ENCODE measurements around the gene FANCI.

FANCI gene

DNA sequence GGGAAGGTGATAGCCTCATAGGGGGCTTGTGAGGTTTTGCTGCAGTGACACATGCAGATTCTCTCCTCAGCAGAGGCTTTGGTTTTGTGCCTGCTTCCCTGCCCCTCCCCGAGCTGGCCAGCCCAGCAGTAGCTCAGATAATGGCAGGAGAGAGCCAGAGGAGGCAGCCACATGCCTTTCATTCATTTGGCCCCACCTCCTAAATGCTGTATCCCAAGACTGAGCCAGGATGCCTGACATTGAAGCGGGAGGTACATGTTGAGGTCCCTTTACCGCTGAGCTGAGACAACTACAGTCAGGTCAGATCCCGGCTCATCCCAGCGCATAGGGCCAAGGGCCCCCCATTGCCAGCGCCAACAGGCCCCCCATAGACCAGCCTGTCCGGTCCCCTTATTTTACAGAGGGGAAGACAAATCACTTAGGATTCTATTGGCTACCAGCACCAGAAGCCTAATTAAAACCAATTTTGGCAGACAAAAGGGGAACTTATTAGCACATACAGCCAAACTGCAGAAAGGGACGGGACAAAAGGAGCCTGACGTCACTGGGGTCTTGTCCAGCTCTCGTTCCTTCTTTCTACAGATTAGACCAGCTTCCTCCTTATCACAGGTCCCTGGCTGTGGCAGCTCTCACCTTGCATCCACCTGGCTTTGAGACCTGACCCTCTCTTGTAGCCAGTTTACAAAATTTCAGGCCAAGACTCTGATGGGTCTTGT is 102.9 kb downstream of the FANCI start:
- ATAC-seq (ENCODE audit: low read depth) (0 out of 3 replicates have a peak, but pooled peaks have one; percentile 33), DNase-seq (ENCODE audit: low spot score) (no peak)
- H3K27me3 ChIP-seq (ENCODE audit: insufficient read depth, poor library complexity, severe bottlenecking), result no peaks in the 10 kb centered on the region
- no peaks in the 10 kb centered on the region for H3K4me1 ChIP-seq (ENCODE audit: insufficient read depth, poor library complexity, severe bottlenecking)
- TF ChIP-seq, protein P1, sequence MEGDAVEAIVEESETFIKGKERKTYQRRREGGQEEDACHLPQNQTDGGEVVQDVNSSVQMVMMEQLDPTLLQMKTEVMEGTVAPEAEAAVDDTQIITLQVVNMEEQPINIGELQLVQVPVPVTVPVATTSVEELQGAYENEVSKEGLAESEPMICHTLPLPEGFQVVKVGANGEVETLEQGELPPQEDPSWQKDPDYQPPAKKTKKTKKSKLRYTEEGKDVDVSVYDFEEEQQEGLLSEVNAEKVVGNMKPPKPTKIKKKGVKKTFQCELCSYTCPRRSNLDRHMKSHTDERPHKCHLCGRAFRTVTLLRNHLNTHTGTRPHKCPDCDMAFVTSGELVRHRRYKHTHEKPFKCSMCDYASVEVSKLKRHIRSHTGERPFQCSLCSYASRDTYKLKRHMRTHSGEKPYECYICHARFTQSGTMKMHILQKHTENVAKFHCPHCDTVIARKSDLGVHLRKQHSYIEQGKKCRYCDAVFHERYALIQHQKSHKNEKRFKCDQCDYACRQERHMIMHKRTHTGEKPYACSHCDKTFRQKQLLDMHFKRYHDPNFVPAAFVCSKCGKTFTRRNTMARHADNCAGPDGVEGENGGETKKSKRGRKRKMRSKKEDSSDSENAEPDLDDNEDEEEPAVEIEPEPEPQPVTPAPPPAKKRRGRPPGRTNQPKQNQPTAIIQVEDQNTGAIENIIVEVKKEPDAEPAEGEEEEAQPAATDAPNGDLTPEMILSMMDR (IDR thresholded peaks at IDR 0.05; ENCODE audit: poor library complexity, severe bottlenecking), result no peak
- H3K27ac ChIP-seq (ENCODE audit: poor library complexity, severe bottlenecking), result no peak overlapping the region
- no peak overlapping the region for H3K4me3 ChIP-seq (ENCODE audit: severe bottlenecking)
- H3K9me3 ChIP-seq (ENCODE audit: severe bottlenecking), result no peaks in the 10 kb centered on the region
- H3K36me3 ChIP-seq (ENCODE audit: low read depth), result no peaks in the 10 kb centered on the region

DNA sequence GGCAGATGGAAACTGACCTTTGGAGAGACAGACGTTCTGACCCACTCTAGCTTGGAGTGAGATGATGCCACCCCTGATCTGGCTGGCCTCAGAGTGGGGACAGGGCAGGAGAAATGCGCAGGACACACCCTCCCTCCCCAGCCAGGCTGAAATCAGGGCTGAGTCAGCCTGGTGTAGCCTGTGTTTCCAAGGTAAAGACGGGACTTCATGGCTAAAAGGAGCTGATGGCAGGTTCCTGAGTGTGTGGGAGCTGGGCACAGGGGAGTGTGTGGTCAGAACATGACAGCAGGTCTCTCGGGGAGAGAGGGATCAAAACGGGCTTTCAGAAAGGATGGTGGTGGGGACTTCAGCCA is 105.4 kb downstream of the FANCI start:
- DNase-seq (ENCODE audit: low spot score) (no peak), ATAC-seq (ENCODE audit: low read depth) (peak; percentile 11; the same call in 1 of the 3 replicates)
- no peaks in the 10 kb centered on the region for H3K27me3 ChIP-seq (ENCODE audit: insufficient read depth, poor library complexity, severe bottlenecking)

DNA sequence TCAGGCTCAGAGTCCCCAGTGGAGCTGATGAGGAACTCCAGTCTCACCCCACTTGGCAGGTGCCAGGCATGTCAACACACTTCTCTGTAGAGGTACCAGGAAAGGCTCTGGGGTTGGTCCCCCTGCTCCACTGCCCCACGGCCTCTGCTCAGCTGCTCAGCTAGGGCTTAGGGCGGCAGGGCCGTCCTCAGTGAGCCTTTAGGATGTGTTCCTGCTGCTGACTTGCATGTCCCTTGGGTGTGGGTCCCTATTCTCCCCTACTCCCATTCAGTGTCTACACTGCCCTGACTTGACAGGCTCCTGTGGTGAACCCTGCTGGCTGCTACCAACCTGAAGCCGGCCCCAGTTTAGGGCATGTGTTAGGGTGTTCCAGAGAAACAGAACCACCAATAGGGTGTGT is 108.7 kb downstream of the FANCI start:
- TF ChIP-seq, protein P1 (IDR thresholded peaks at IDR 0.05; ENCODE audit: poor library complexity, severe bottlenecking), result no peak
- H3K9me3 ChIP-seq (ENCODE audit: severe bottlenecking), result no peaks in the 10 kb centered on the region
- DNase-seq (ENCODE audit: low spot score), result no peak
- no peak overlapping the region for H3K4me3 ChIP-seq (ENCODE audit: severe bottlenecking)
- no peak overlapping the region for H3K27ac ChIP-seq (ENCODE audit: poor library complexity, severe bottlenecking)
- H3K36me3 ChIP-seq (ENCODE audit: low read depth), result no peaks in the 10 kb centered on the region
- no peaks in the 10 kb centered on the region for H3K4me1 ChIP-seq (ENCODE audit: insufficient read depth, poor library complexity, severe bottlenecking)
- peaks cover 24% of the 10 kb centered on the region for H3K27me3 ChIP-seq (ENCODE audit: insufficient read depth, poor library complexity, severe bottlenecking)
- no peak; the same call in 2 of the 3 replicates for ATAC-seq (ENCODE audit: low read depth)

More for the DNA sequence above, 105.4 kb downstream of the FANCI start:
- TF ChIP-seq, protein P1 (IDR thresholded peaks at IDR 0.05; ENCODE audit: poor library complexity, severe bottlenecking), result no peak
- Histone ChIP-seq H3K36me3 (ENCODE audit: low read depth) (no peaks in the 10 kb centered on the region), H3K27ac (ENCODE audit: poor library complexity, severe bottlenecking) (no peak overlapping the region), H3K4me1 (ENCODE audit: insufficient read depth, poor library complexity, severe bottlenecking) (no peaks in the 10 kb centered on the region), H3K4me3 (ENCODE audit: severe bottlenecking) (no peak overlapping the region), H3K9me3 (ENCODE audit: severe bottlenecking) (no peaks in the 10 kb centered on the region)

DNA sequence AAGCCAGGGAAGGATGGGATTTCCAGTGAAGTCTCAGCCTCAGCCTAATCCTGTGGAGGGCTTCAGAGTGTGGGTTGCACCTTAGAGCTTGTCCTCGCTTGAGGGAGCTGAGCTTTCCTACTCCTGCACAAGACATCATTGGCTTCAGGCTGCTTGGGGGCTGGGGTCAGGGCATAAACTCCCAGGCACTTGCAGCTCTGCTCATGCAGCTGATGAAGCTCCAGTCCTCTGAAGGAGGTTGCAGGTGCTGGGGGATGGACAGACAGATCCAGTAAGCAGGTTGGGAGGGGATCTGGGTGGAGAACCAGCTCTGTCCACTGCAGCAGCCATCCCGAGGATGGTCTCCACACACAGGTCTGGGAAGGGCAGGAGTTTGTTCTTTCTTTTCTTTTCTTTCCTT is 110.2 kb downstream of the FANCI start:
- no peak overlapping the region for H3K27ac ChIP-seq (ENCODE audit: poor library complexity, severe bottlenecking)
- ATAC-seq (ENCODE audit: low read depth), result no peak
- TF ChIP-seq, protein P1 (IDR thresholded peaks at IDR 0.05; ENCODE audit: poor library complexity, severe bottlenecking), result no peak
- no peaks in the 10 kb centered on the region for H3K9me3 ChIP-seq (ENCODE audit: severe bottlenecking)
- no peaks in the 10 kb centered on the region for H3K4me1 ChIP-seq (ENCODE audit: insufficient read depth, poor library complexity, severe bottlenecking)
- peaks cover 36% of the 10 kb centered on the region for H3K27me3 ChIP-seq (ENCODE audit: insufficient read depth, poor library complexity, severe bottlenecking)
- H3K36me3 ChIP-seq (ENCODE audit: low read depth), result no peaks in the 10 kb centered on the region
- DNase-seq (ENCODE audit: low spot score), result no peak
- H3K4me3 ChIP-seq (ENCODE audit: severe bottlenecking), result no peak overlapping the region

DNA sequence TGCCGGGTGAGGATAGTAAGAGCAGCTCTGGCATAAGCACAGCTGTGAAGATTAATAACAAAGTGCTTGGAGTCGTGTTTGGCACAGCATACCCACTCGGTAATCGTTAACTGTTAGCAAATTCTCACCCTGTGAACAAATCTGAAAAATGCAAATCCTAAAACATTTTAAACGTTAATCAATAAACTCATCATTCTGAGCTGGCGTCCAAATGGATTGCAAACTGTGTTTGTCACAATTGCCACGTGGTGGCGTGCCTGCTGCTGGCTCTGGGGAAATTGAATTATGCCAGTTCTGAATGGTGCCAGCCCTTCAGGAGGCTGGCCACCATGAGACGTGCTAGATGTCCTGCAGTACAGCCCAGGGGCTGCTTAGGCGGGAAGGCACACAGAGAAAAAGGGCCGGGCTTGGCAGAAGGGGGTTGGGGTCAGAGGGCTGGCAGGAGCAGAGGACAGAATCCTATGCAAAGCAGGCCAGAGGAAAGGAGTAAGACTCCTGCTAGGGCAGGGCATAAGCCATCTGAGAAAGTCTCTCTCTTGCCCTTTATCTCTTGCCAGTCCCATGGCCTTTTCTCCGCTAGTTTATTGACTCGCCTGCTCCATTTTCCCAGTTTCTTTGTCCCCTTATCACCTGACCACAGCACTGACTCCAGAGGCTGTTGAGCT is 113.0 kb downstream of the FANCI start:
- no peak overlapping the region for H3K4me3 ChIP-seq (ENCODE audit: severe bottlenecking)
- no peak overlapping the region for H3K27ac ChIP-seq (ENCODE audit: poor library complexity, severe bottlenecking)
- no peaks in the 10 kb centered on the region for H3K4me1 ChIP-seq (ENCODE audit: insufficient read depth, poor library complexity, severe bottlenecking)
- 0 out of 3 replicates have a peak, but pooled peaks have one; percentile 3 for ATAC-seq (ENCODE audit: low read depth)
- no peak for DNase-seq (ENCODE audit: low spot score)
- no peaks in the 10 kb centered on the region for H3K36me3 ChIP-seq (ENCODE audit: low read depth)
- H3K27me3 ChIP-seq (ENCODE audit: insufficient read depth, poor library complexity, severe bottlenecking), result peaks cover 63% of the 10 kb centered on the region
- TF ChIP-seq, protein P1 (IDR thresholded peaks at IDR 0.05; ENCODE audit: poor library complexity, severe bottlenecking), result peak; percentile 83
- no peaks in the 10 kb centered on the region for H3K9me3 ChIP-seq (ENCODE audit: severe bottlenecking)
